HEK293 (cell line): ENCODE results near the gene NAT14.

Experiments
- GLI2 ChIP-seq: fragments of 450-650 bp; formaldehyde crosslinking; IDR thresholded peaks from 2 replicates; pipeline ENCODE4; 2017; ENCODE audit warnings: missing biosample characterization, missing genetic modification characterization, low read depth, borderline replicate concordance
- KLF16 ChIP-seq: fragments of 450-650 bp; formaldehyde crosslinking; IDR thresholded peaks from 2 replicates; pipeline ENCODE4 v1.5.1; 2017; ENCODE audit warnings: missing biosample characterization, missing genetic modification characterization
- KLF8 ChIP-seq: fragments of 450-650 bp; formaldehyde crosslinking; IDR thresholded peaks from 2 replicates; pipeline ENCODE4 v1.5.1; 2016; ENCODE audit warnings: missing biosample characterization, missing genetic modification characterization
- TRIM28 ChIP-seq: IDR thresholded peaks from 2 replicates; pipeline ENCODE4 v1.6.1; 2011; ENCODE audit warnings: low read length, control low read depth, borderline replicate concordance
- ZBTB44 ChIP-seq: fragments of 450-650 bp; IDR thresholded peaks from 2 replicates; pipeline ENCODE4 v1.5.1; 2018; ENCODE audit warnings: missing biosample characterization, mild to moderate bottlenecking, missing genetic modification characterization
- ZBTB7A ChIP-seq: fragments of 450-650 bp; formaldehyde crosslinking; IDR thresholded peaks from 2 replicates; pipeline ENCODE4 v1.5.1; 2016; ENCODE audit warnings: low read depth, missing biosample characterization, missing genetic modification characterization
- ZNF133 ChIP-seq: fragments of 450-650 bp; formaldehyde crosslinking; IDR thresholded peaks from 2 replicates; pipeline ENCODE4 v1.5.1; 2016; ENCODE audit warnings: missing biosample characterization, missing genetic modification characterization
- ZNF202 ChIP-seq: fragments of 450-650 bp; formaldehyde crosslinking; IDR thresholded peaks from 2 replicates; pipeline ENCODE4 v1.5.1; 2016; ENCODE audit warnings: missing biosample characterization, missing genetic modification characterization, borderline replicate concordance
- ZNF211 ChIP-seq: fragments of 450-650 bp; formaldehyde crosslinking; IDR thresholded peaks from 2 replicates; pipeline ENCODE4 v1.5.1; 2016; ENCODE audit warnings: low read depth, missing biosample characterization, missing genetic modification characterization
- ZNF214 ChIP-seq: fragments of 450-650 bp; formaldehyde crosslinking; IDR thresholded peaks from 2 replicates; pipeline ENCODE4 v1.5.1; 2017; ENCODE audit warnings: missing biosample characterization, mild to moderate bottlenecking, missing genetic modification characterization, borderline replicate concordance
- ZNF221 ChIP-seq: fragments of 450-650 bp; formaldehyde crosslinking; IDR thresholded peaks from 2 replicates; pipeline ENCODE4 v1.5.1; 2017; ENCODE audit warnings: missing biosample characterization, missing genetic modification characterization, borderline replicate concordance
- ZNF24 ChIP-seq: fragments of 450-650 bp; formaldehyde crosslinking; IDR thresholded peaks from 2 replicates; pipeline ENCODE4 v1.5.1; 2016; ENCODE audit warnings: missing biosample characterization, missing genetic modification characterization
- ZNF274 ChIP-seq, 2 experiments: fragments of 200-500 bp in 1 of 2; fragments of 450-650 bp in 1 of 2; sonication (Bioruptor generic) in 1 of 2; formaldehyde crosslinking in 1 of 2; IDR thresholded peaks; 2 replicates each; pipeline versions ENCODE4 v1.5.1 to v1.6.1; 2014 to 2016; ENCODE audit warnings: borderline replicate concordance in 1 of 2, inconsistent platforms in 1 of 2, low read length in 1 of 2, missing biosample characterization in 1 of 2, missing genetic modification characterization in 1 of 2
- ZNF302 ChIP-seq: fragments of 450-650 bp; formaldehyde crosslinking; IDR thresholded peaks from 2 replicates; pipeline ENCODE4 v1.5.1; 2016; ENCODE audit warnings: missing biosample characterization, missing genetic modification characterization, low read depth
- ZNF391 ChIP-seq: fragments of 450-650 bp; formaldehyde crosslinking; IDR thresholded peaks from 2 replicates; pipeline ENCODE4 v1.5.1; 2016; ENCODE audit warnings: low read depth, missing biosample characterization, missing genetic modification characterization, borderline replicate concordance
- ZNF433 ChIP-seq: fragments of 450-650 bp; formaldehyde crosslinking; IDR thresholded peaks from 2 replicates; pipeline ENCODE4 v1.5.1; 2016; ENCODE audit warnings: missing biosample characterization, missing genetic modification characterization, low read depth
- ZNF549 ChIP-seq: fragments of 450-650 bp; IDR thresholded peaks from 2 replicates; pipeline ENCODE4 v1.5.1; 2018; ENCODE audit warnings: missing biosample characterization, missing genetic modification characterization, mild to moderate bottlenecking, inconsistent platforms, moderate library complexity
- ZNF561 ChIP-seq: fragments of 450-650 bp; IDR thresholded peaks from 2 replicates; pipeline ENCODE4 v1.5.1; 2018; ENCODE audit warnings: missing biosample characterization, missing genetic modification characterization, borderline replicate concordance
- ZNF670 ChIP-seq: fragments of 450-650 bp; formaldehyde crosslinking; IDR thresholded peaks from 2 replicates; pipeline ENCODE4 v1.5.1; 2016; ENCODE audit warnings: missing biosample characterization, missing genetic modification characterization, low read depth
- ZSCAN16 ChIP-seq: fragments of 450-650 bp; formaldehyde crosslinking; IDR thresholded peaks from 2 replicates; pipeline ENCODE4 v1.5.1; 2016; ENCODE audit warnings: missing biosample characterization, missing genetic modification characterization
- TF ChIP-seq, protein P1 (sequence below): fragments of 450-650 bp; formaldehyde crosslinking; IDR thresholded peaks from 2 replicates; pipeline ENCODE4 v1.5.1; 2016; ENCODE audit warnings: missing biosample characterization, missing genetic modification characterization
- TF ChIP-seq, protein P2 (sequence below): fragments of 450-650 bp; formaldehyde crosslinking; IDR thresholded peaks from 2 replicates; pipeline ENCODE4 v1.5.1; 2016; ENCODE audit warnings: missing biosample characterization, missing genetic modification characterization
- TF ChIP-seq, protein P3 (sequence below): IDR thresholded peaks from 2 replicates; pipeline ENCODE4 v1.6.1; 2011; ENCODE audit warnings: mild to moderate bottlenecking, low read depth, low read length, borderline replicate concordance
- TF ChIP-seq, protein P4 (sequence below): fragments of 450-650 bp; formaldehyde crosslinking; IDR thresholded peaks from 2 replicates; pipeline ENCODE4 v1.5.1; 2016; ENCODE audit warnings: missing biosample characterization, missing genetic modification characterization, borderline replicate concordance
- TF ChIP-seq, protein P5 (sequence below): fragments of 450-650 bp; formaldehyde crosslinking; IDR thresholded peaks from 2 replicates; pipeline ENCODE4; 2016; ENCODE audit warnings: missing biosample characterization, missing genetic modification characterization
- TF ChIP-seq, protein P6 (sequence below): fragments of 450-650 bp; formaldehyde crosslinking; IDR thresholded peaks from 2 replicates; pipeline ENCODE4 v1.5.1; 2016; ENCODE audit warnings: missing biosample characterization, missing genetic modification characterization

NAT14 gene

GRCh38 chr19:55519451-55520311 lies 34.7 kb downstream of the NAT14 start (continued):
- TF ChIP-seq ZSCAN16 (tag by site-specific recombination) = no peak
- no peak for TF ChIP-seq ZNF302 (tag by site-specific recombination)
- TF ChIP-seq ZBTB7A (tag by site-specific recombination) = peak; percentile 60; the same call in 1 of the 2 replicates
- no peak for TF ChIP-seq ZNF274 (IDR thresholded peaks at IDR 0.05; ENCODE audit: low read length)
- TF ChIP-seq ZNF274 (tag by site-specific recombination; IDR thresholded peaks at IDR 0.05; ENCODE audit: borderline replicate concordance) = peak; percentile 39; the same call in 1 of the 2 replicates
- TF ChIP-seq, protein P1, sequence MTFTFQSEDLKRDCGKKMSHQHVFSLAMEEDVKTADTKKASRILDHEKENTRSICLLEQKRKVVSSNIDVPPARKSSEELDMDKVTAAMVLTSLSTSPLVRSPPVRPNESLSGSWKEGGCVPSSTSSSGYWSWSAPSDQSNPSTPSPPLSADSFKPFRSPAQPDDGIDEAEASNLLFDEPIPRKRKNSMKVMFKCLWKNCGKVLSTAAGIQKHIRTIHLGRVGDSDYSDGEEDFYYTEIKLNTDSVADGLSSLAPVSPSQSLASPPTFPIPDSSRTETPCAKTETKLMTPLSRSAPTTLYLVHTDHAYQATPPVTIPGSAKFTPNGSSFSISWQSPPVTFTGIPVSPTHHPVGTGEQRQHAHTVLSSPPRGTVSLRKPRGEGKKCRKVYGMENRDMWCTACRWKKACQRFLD (tag by site-specific recombination) = no peak
- no peak for TF ChIP-seq ZBTB44 (tag by site-specific recombination)
- TF ChIP-seq, protein P2, sequence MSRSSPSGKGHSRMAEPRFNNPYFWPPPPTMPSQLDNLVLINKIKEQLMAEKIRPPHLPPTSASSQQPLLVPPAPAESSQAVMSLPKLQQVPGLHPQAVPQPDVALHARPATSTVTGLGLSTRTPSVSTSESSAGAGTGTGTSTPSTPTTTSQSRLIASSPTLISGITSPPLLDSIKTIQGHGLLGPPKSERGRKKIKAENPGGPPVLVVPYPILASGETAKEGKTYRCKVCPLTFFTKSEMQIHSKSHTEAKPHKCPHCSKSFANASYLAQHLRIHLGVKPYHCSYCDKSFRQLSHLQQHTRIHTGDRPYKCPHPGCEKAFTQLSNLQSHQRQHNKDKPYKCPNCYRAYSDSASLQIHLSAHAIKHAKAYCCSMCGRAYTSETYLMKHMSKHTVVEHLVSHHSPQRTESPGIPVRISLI (tag by site-specific recombination) = no peak
- TF ChIP-seq ZNF670 (tag by site-specific recombination) = no peak
- TF ChIP-seq, protein P3, sequence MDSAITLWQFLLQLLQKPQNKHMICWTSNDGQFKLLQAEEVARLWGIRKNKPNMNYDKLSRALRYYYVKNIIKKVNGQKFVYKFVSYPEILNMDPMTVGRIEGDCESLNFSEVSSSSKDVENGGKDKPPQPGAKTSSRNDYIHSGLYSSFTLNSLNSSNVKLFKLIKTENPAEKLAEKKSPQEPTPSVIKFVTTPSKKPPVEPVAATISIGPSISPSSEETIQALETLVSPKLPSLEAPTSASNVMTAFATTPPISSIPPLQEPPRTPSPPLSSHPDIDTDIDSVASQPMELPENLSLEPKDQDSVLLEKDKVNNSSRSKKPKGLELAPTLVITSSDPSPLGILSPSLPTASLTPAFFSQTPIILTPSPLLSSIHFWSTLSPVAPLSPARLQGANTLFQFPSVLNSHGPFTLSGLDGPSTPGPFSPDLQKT = no peak
- no peak for TF ChIP-seq ZNF549 (tag by site-specific recombination)
- TF ChIP-seq, protein P4, sequence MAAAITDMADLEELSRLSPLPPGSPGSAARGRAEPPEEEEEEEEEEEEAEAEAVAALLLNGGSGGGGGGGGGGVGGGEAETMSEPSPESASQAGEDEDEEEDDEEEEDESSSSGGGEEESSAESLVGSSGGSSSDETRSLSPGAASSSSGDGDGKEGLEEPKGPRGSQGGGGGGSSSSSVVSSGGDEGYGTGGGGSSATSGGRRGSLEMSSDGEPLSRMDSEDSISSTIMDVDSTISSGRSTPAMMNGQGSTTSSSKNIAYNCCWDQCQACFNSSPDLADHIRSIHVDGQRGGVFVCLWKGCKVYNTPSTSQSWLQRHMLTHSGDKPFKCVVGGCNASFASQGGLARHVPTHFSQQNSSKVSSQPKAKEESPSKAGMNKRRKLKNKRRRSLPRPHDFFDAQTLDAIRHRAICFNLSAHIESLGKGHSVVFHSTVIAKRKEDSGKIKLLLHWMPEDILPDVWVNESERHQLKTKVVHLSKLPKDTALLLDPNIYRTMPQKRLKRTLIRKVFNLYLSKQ (tag by site-specific recombination) = no peak
- TF ChIP-seq ZNF133 (tag by site-specific recombination) = peak; percentile 58; the same call in 1 of the 2 replicates
- TF ChIP-seq ZNF214 (tag by site-specific recombination) = no peak
- no peak for TF ChIP-seq ZNF433 (tag by site-specific recombination)
- no peak for TF ChIP-seq ZNF221 (tag by site-specific recombination)
- no peak for TF ChIP-seq KLF16 (tag by site-specific recombination)
- TF ChIP-seq ZNF24 (tag by site-specific recombination) = no peak
- no peak for TF ChIP-seq GLI2 (tag by site-specific recombination)
- peak; percentile 69; the same call in 1 of the 2 replicates for TF ChIP-seq ZNF391
- TF ChIP-seq ZNF211 = peak; percentile 75
- TF ChIP-seq TRIM28 = no peak
- TF ChIP-seq, protein P5, sequence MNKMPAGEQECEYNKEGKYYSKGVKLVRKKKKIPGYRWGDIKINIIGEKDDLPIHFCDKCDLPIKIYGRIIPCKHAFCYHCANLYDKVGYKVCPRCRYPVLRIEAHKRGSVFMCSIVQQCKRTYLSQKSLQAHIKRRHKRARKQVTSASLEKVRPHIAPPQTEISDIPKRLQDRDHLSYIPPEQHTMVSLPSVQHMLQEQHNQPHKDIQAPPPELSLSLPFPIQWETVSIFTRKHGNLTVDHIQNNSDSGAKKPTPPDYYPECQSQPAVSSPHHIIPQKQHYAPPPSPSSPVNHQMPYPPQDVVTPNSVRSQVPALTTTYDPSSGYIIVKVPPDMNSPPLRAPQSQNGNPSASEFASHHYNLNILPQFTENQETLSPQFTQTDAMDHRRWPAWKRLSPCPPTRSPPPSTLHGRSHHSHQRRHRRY (tag by site-specific recombination) = no peak
- TF ChIP-seq KLF8 (tag by site-specific recombination) = no peak; the same call in 1 of the 2 replicates
- TF ChIP-seq, protein P6, sequence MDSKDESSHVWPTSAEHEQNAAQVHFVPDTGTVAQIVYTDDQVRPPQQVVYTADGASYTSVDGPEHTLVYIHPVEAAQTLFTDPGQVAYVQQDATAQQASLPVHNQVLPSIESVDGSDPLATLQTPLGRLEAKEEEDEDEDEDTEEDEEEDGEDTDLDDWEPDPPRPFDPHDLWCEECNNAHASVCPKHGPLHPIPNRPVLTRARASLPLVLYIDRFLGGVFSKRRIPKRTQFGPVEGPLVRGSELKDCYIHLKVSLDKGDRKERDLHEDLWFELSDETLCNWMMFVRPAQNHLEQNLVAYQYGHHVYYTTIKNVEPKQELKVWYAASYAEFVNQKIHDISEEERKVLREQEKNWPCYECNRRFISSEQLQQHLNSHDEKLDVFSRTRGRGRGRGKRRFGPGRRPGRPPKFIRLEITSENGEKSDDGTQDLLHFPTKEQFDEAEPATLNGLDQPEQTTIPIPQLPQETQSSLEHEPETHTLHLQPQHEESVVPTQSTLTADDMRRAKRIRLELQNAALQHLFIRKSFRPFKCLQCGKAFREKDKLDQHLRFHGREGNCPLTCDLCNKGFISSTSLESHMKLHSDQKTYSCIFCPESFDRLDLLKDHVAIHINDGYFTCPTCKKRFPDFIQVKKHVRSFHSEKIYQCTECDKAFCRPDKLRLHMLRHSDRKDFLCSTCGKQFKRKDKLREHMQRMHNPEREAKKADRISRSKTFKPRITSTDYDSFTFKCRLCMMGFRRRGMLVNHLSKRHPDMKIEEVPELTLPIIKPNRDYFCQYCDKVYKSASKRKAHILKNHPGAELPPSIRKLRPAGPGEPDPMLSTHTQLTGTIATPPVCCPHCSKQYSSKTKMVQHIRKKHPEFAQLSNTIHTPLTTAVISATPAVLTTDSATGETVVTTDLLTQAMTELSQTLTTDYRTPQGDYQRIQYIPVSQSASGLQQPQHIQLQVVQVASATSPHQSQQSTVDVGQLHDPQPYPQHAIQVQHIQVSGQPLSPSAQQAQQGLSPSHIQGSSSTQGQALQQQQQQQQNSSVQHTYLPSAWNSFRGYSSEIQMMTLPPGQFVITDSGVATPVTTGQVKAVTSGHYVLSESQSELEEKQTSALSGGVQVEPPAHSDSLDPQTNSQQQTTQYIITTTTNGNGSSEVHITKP (tag by site-specific recombination) = no peak
- no peak for TF ChIP-seq ZNF561
- TF ChIP-seq ZNF202 (tag by site-specific recombination) = no peak
